GM19099 (cell line): ENCODE measurements around the gene SRL.

ENCODE experiments used
- POLR2A ChIP-seq: IDR thresholded peaks from 3 replicates; pipeline ENCODE4 v1.6.1; 2011; ENCODE audit warnings: low read depth; ENCODE audit not compliant: insufficient read length; ENCODE audit errors: extremely low read depth

Gene SRL

GRCh38 chr16:4241928-4242283 lies at the start of gene SRL:
Gene SRL, minus strand, starts transcription at chr16:4242080. Its CDS starts 13 bp downstream, at chr16:4242067.
- TF ChIP-seq POLR2A: no peak

- no peak for TF ChIP-seq POLR2A
Observed at GRCh38 chr16:4290236-4290830, 48.5 kb upstream of the SRL start.

- TF ChIP-seq POLR2A: peak; percentile 12
Observed at GRCh38 chr16:4288148-4288921, 46.5 kb upstream of the SRL start.

GRCh38 chr16:4285167-4285566 lies 43.3 kb upstream of the SRL start:
- no peak for TF ChIP-seq POLR2A

- TF ChIP-seq POLR2A: no peak
Observed at GRCh38 chr16:4283939-4284338, 42.1 kb upstream of the SRL start.

GRCh38 chr16:4283441-4283840 lies 41.6 kb upstream of the SRL start:
- no peak for TF ChIP-seq POLR2A

- no peak for TF ChIP-seq POLR2A
Observed at GRCh38 chr16:4280625-4281024, 38.7 kb upstream of the SRL start.

- TF ChIP-seq POLR2A: no peak
Observed at GRCh38 chr16:4277987-4278513, 36.2 kb upstream of the SRL start.

- no peak for TF ChIP-seq POLR2A
Observed at GRCh38 chr16:4275861-4276260, 34.0 kb upstream of the SRL start.

GRCh38 chr16:4273858-4274311 lies 32.0 kb upstream of the SRL start:
- TF ChIP-seq POLR2A: no peak

- no peak for TF ChIP-seq POLR2A
Observed at GRCh38 chr16:4272114-4272956, 30.5 kb upstream of the SRL start.

GRCh38 chr16:4271176-4272113 lies 29.6 kb upstream of the SRL start:
- TF ChIP-seq POLR2A: peak; percentile 60

GRCh38 chr16:4270595-4270994 lies 28.7 kb upstream of the SRL start:
- no peak for TF ChIP-seq POLR2A

GRCh38 chr16:4270091-4270490 lies 28.2 kb upstream of the SRL start:
- TF ChIP-seq POLR2A: no peak

GRCh38 chr16:4266372-4266771 lies 24.5 kb upstream of the SRL start:
- TF ChIP-seq POLR2A: no peak

- no peak for TF ChIP-seq POLR2A
Observed at GRCh38 chr16:4265676-4266075, 23.8 kb upstream of the SRL start.
